ENCODE results near the gene ATG9B. TPM values are rescaled to one million over a fixed set of nuclear protein-coding genes. Genes with fewer than 3 reads are reported as not detected.

The ATG9B gene
- total and polyA plus RNA-seq, 4 donors: 0.78 to 2.8 (median 1.5) TPM

GRCh38 chr7:151017370-151017952 is 6.8 kb downstream of the ATG9B start:
- TF ChIP-seq CTCF (IDR thresholded peaks at IDR 0.05; ENCODE audit: control extremely low read depth, extremely low read depth): no peak
- 35 to 37% methylated on average over 13 of the region's 13 CpGs for WGBS, 2 donors
- DNase-seq: no peak
- Histone ChIP-seq H3K27ac (ENCODE audit: low read depth in 1 of 2, low read length in 1 of 2) (no peak overlapping the region), H3K4me3 (no peak overlapping the region), H3K9ac (ENCODE audit: insufficient read depth in 1 of 2, low read length in 2 of 2) (no peak overlapping the region), H3K9me3 (ENCODE audit: control insufficient read depth in 4 of 4, insufficient read depth in 3 of 4, low read length in 3 of 4) (no peaks in the 10 kb centered on the region), H3K4me1 (ENCODE audit: control insufficient read depth in 5 of 5, insufficient read depth in 5 of 5, low read length in 5 of 5) (peaks cover 0 to 24% (median 8%) of the 10 kb centered on the region in 5 donors), H3K36me3 (ENCODE audit: control insufficient read depth in 4 of 4, insufficient read depth in 4 of 4, low read length in 4 of 4) (peaks cover 0 to 4% (median 0%) of the 10 kb centered on the region in 4 donors), H3K27me3 (ENCODE audit: control insufficient read depth in 3 of 3, insufficient read depth in 3 of 3, low read length in 2 of 3) (peaks cover 0 to 19% (median 13%) of the 10 kb centered on the region in 3 donors)
- no peak for ATAC-seq (ENCODE audit: insufficient read depth, low FRiP score)

- H3K36me3 ChIP-seq (ENCODE audit: control insufficient read depth in 4 of 4, insufficient read depth in 4 of 4, low read length in 4 of 4): peaks cover 0 to 4% (median 0%) of the 10 kb centered on the region in 4 donors
- WGBS, 2 donors: 82 to 95% methylated on average over 15 of the region's 15 CpGs
- H3K4me1 ChIP-seq (ENCODE audit: control insufficient read depth in 5 of 5, insufficient read depth in 5 of 5, low read length in 5 of 5): peaks cover 0 to 25% (median 8%) of the 10 kb centered on the region in 5 donors
- ATAC-seq (ENCODE audit: insufficient read depth, low FRiP score): no peak
- H3K27ac ChIP-seq (ENCODE audit: low read depth in 1 of 2, low read length in 1 of 2): no peak overlapping the region
- peaks cover 0 to 17% (median 13%) of the 10 kb centered on the region in 3 donors for H3K27me3 ChIP-seq (ENCODE audit: control insufficient read depth in 3 of 3, insufficient read depth in 3 of 3, low read length in 2 of 3)
- no peak overlapping the region for H3K9ac ChIP-seq (ENCODE audit: insufficient read depth in 1 of 2, low read length in 2 of 2)
- H3K9me3 ChIP-seq (ENCODE audit: control insufficient read depth in 4 of 4, insufficient read depth in 3 of 4, low read length in 3 of 4): no peaks in the 10 kb centered on the region
- no peak for DNase-seq
- TF ChIP-seq CTCF (IDR thresholded peaks at IDR 0.05; ENCODE audit: control extremely low read depth, extremely low read depth): no peak
- H3K4me3 ChIP-seq: no peak overlapping the region
These were observed 7.4 kb downstream of the ATG9B start for GRCh38 chr7:151016942-151017341.

DNA sequence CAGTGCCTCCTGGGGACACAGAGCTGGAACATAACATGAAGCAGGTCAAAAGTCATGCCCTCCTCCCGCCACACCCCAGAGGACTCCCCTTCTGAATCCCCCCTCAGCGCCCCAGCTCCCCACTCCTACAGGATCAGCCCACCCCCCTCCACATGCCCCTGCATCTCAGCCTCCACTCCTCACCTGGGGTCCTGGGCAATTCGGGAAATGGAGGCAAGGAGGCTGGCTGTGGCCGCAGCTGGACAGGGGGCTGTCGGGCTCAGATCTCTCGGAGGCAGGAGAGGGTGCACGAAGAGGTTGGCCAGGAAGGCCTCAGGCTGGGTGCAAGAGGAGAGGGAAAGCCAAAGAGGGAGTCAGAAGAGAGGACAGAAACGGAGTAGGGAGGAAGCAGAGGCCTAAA is 7.8 kb downstream of the ATG9B start:
- Histone ChIP-seq H3K36me3 (ENCODE audit: control insufficient read depth in 4 of 4, insufficient read depth in 4 of 4, low read length in 4 of 4) (peaks cover 0 to 4% (median 0%) of the 10 kb centered on the region in 4 donors), H3K4me1 (ENCODE audit: control insufficient read depth in 5 of 5, insufficient read depth in 5 of 5, low read length in 5 of 5) (peaks cover 0 to 25% (median 8%) of the 10 kb centered on the region in 5 donors), H3K27ac (ENCODE audit: low read depth in 1 of 2, low read length in 1 of 2) (no peak overlapping the region), H3K27me3 (ENCODE audit: control insufficient read depth in 3 of 3, insufficient read depth in 3 of 3, low read length in 2 of 3) (peaks cover 0 to 16% (median 13%) of the 10 kb centered on the region in 3 donors), H3K9me3 (ENCODE audit: control insufficient read depth in 4 of 4, insufficient read depth in 3 of 4, low read length in 3 of 4) (no peaks in the 10 kb centered on the region), H3K4me3 (no peak overlapping the region), H3K9ac (ENCODE audit: insufficient read depth in 1 of 2, low read length in 2 of 2) (no peak overlapping the region)
- ATAC-seq (ENCODE audit: insufficient read depth, low FRiP score): no peak
- no peak for DNase-seq
- 89 to 91% methylated on average over 8 of the region's 8 CpGs for WGBS, 2 donors
- TF ChIP-seq CTCF (IDR thresholded peaks at IDR 0.05; ENCODE audit: control extremely low read depth, extremely low read depth): no peak
